ENCODE results near the gene UNC13D.

UNC13D gene

DNA sequence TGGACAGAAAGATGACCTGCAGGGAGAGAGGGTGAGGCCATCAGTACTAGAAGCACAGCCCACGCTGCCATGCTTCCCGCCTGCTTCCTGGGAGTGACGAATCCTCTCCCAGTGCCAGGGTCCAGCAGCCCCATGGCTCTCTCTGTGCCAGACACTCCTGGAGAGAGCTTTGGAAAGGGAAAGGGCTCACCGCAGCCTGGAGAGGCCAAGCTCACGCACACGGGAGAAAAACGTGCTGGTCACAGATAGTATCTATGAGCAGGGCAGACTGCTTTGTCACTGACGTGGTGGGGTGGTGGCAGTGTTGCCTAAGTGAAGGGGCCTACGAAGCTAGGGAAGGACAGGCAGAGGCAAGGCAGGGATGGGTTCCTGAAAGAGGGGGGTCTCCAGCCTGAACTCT lies 5.5 kb upstream of the UNC13D start:
- DNase-seq = no peak

DNA sequence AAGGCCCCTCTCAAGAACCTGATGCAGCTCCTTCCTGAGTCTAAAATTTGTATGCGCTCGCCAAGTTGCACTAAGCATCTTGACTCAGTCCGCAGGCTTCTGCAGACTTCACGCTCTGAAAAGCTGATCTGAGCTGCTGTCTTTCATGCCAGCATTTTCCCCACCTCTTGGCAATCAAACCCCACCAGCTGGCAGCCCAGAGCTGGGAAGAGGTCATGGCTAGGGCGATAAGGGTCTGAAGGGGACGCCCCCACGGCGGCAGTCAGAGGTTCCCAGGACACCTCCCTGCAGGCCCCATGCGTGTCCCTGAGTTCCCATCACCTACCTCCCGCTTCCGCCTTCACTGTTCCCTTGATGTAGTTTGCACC lies 5.1 kb upstream of the UNC13D start:
- DNase-seq = no peak

DNA sequence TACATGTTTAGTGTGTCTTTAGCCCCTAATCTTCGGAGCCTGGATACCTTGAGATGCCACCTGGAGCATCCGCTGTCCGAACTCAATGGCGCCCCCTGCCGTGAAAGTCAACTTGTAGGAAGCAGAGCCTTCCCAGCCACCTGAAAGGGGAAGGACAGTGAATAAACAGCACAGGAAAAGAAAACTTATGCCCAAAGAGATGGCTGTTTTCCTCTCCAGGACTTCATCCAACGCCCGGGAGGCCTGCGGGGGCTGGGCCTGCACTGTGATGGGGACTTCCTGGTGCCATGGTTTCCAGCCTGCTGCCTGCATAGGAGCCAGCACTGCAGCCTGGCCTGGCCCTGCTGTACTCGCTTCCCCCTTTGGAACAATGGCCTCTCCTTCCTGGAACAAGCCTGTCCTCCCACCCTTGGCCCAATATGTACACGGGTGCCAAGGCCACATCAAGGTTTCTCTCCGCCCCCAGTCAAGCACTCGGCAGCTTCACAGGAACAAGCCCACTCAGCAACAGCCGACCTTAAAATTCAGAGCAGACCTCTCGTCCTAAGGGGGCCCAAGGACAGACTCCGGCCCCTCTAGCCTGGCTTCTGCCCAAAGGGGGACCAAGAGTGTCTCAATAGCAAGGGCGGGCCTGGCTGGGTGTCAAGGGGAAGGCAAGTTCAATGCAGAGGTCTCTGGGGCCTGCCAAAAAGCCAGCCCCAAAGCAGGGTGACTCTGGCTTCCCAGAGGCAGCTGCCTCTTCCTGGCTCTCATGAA lies 4.5 kb upstream of the UNC13D start:
- no peak for DNase-seq

DNA sequence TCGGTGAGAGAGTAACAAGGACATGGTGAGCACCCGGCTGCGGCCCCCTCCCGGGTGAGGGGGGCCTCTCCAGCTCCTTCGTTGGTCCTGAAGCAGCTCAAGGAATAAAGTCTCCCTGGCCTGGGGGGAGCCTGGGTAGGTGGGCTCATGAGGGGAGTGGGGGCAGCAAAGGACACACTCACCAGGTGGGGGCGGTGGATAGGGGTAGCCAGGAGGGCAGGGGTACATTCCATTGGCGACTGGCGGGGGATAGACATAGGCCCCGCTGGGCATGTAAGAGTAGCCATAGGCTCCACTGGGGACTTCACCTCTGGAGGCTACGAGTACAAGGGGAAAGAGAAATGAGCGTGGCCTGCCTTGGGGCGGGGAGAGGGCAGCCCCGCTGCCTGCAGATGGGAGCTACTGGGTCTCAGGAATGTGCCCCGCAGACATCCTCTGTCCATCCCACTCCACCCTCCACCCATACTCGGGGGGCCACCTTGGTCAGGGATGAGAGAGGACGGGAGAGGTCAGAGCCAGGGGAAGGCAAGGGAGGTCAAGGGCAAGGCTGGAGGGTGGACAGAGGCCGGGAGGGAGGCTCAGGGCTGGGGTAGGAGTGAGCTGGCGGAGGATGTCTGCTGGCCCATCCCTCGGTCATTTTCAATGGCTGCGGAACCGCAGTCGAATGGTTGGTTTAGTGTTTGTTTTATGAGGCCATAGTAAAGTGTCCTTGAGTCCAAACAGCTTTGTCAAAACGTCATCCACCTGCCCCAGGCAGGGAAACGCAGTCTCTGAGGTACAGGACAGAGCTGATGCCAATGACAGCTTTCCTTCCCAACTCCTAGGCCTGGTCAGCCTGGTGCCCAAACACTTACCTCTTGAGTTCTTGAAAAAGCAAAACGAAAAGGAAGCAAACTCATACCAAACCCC lies 3.7 kb upstream of the UNC13D start:
- no peak for DNase-seq

DNA sequence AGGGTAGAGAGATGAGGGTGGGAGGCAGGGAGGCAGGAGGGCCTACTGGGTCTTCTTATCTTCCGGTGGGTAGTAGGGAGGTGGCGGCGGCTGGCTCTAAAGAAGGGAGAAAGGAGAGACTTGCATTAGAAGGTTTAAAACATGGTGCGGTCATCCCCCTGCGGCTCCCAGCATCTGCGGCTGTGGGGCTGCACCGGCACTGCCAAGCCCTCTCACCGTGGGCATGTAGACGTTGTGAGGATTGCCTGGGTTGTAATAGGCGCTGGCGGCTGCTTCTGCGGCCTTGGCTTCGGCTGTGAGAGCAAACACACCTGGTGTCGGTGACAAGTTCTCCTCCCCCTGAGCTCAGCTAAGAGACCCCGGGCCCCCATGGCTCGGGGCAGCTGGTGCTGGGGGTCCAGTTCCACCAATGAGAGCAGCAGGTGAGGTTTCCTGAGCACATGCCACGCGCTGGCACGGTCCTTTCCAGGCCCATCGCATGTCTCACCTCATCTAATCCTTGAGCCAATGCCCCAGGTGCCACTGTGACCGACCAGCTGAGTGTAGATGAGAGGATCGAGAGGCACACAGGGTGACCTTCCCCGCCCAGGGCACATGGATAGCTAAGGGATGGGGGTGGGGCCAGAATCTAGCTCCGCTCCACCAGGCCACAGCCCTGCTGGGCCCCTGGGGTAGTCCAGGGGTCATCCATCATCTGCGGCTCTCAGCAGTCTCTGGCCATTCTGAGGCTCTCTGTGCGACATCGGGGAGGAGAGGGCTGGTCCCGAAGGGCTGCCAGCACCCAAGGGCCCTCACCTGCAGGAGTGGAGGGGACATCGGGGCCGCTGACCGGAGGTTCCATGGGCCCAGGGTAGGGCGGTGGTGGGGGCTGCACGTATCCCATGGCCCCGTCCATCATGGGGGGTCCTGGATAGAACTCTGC lies 2.7 kb upstream of the UNC13D start:
- no peak for DNase-seq

DNA sequence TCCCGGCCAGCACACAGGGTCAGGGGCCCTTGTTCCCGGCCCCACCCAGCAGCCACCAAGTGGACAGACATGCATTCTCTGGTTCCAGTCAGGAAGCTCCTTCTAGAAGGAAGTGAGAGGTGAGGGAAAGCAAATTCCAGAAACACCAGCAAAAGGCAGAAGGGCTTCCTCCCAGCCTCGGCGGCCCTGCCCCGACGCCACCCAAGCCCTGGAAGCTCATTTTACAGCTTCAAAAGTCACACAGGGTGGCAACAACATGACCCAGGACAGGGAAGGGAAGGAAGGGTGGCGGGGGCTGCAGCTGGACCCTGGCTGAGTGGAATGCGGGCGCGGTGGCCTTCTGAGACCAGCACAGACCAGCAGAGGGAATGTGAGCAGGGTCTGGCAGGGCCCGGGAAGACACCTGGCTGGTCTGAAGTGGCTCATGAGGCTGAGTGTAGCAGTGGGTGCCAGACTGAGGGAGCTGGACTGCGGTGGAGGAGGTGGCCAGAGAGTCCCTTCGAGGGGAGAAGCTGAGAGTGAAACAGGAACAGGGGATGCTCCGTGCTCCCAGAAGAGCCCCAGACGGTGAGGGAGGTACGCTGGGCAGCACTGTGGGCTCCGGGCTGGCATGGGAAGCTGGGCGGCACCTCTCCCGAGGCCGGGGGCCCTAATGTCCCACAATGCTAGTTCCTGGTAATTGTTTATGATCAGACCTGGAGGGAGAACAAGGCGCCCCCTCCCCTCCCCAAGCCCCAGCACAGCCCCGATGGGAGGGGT lies 1.9 kb upstream of the UNC13D start:
- no peak for DNase-seq

DNA sequence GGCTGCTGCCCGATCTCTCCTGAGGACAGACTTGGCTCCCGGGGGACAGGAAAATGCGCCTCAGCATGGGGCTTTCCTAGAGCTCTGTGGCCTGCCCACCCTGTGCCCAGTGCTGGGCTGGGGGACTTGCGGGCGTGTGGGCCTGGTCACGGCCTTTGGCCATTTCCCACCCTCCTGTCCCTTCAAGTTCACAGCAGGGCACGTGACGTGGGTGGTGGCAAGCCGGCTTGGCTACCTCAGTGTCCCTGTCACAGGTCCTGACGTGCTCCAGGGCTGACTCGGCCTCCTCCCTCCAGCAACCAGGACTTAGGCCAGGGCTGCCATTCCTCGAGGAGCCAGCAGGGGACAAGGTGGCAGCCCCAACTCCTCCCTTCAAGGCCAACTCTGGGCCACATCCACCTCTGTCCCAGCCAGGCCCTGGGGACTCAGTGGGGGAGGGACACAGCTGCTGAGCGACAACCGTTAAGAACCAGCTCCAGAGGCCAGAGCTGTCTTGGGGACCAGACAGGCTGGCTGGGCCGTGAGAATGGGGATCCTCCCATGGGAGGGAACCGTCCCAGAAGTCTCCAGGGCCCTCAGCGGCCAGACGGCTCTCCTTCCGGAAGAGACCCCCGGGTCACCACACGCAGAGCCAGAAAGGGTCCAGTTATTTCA lies 981 bp upstream of the UNC13D start:
- peak; percentile 6 for DNase-seq

DNA sequence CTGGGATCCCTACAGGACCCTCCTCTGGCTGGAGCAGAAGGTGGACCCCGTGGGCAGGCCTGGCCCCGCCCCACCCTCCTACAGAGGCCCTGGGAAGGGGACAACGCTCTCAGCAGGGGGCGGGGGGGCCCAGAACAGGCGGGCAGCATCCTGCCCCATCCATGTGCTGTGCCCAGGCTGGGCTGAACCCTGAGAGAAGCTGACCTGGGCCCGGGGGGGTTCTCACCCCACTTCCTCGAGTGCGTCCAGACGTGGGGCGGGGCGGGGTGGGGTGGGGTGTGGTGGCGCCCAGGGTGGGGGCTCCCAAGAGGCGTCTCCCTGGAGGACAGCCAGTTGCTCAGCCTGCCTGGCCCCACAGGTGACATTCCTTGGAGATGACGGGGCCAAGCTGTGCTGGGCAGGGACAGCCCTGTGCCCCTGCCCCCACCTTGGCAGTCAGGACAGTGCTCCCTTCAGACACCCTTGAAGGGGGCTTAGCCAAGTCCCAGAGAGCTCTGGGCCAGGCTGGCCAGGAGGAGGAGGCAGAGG lies 390 bp upstream of the UNC13D start:
- no peak for DNase-seq

DNA sequence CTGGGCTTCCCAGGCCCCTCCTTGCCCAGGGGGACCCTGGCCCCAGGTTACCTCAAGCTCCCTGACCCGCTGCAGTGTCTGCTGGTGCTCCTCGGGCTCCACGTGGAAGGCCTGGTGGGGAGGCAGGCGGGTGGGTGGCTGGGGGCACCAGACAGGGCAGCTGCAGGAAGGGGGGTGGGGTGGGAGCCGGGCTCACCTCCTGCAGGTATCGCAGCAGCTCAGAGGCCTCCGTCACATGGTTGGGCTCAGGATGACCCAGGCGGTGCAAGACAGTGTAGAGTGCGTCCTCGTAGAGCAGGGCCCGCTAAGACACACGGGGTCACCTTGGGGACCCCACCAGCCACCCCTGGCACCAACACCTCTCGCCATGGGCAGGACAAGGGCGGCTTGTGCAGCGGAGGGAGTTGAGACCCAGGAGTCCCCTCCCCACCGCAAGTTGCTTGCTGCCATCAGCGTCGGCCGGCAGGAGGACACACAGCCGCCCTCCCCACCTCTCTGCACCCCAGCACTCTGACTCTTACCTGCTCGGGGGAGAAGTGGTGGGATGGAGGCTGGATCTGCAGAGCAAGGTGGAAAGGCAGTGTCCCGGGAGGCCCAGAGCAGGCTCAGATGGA lies 1.1 kb downstream of the UNC13D start:
- no peak for DNase-seq

DNA sequence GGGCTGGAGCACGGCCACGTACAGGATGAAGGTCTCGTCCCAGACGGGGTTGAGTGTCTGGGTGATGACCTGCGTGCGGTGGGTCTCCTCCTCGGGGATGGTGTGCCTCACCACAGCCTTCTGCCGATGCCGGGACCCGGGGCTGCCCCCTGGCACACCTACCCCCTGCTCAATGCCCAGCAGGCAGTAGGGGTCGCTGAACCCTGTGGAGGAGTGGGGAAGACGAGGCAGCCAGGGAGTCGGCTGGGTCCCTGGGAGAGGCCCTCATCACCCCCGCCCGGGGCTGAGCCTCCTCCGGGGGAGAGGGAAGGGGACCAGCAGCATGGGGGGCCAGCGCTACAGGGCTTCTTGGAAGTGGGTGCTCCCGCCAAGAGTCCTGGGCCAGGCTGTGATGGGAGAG lies 1.8 kb downstream of the UNC13D start:
- DNase-seq = no peak

DNA sequence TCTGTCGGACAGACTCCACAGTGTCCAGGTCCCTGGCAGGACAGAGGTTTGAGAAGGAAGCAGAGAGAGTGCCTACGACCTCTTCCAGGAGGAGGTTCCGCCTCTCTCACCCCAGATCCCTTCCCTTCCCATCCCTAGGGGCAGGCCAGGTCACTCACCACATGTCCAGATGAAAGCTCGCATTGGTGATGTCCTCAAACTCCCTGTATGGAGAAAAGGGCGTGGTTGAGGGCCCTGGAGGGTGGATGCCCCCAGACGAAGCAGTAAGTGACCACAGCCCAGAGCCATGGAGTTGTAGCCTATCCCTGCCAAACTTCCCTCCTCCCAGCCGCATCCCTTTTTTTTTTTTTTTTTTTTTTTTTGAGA lies 3.4 kb downstream of the UNC13D start:
- no peak for DNase-seq

DNA sequence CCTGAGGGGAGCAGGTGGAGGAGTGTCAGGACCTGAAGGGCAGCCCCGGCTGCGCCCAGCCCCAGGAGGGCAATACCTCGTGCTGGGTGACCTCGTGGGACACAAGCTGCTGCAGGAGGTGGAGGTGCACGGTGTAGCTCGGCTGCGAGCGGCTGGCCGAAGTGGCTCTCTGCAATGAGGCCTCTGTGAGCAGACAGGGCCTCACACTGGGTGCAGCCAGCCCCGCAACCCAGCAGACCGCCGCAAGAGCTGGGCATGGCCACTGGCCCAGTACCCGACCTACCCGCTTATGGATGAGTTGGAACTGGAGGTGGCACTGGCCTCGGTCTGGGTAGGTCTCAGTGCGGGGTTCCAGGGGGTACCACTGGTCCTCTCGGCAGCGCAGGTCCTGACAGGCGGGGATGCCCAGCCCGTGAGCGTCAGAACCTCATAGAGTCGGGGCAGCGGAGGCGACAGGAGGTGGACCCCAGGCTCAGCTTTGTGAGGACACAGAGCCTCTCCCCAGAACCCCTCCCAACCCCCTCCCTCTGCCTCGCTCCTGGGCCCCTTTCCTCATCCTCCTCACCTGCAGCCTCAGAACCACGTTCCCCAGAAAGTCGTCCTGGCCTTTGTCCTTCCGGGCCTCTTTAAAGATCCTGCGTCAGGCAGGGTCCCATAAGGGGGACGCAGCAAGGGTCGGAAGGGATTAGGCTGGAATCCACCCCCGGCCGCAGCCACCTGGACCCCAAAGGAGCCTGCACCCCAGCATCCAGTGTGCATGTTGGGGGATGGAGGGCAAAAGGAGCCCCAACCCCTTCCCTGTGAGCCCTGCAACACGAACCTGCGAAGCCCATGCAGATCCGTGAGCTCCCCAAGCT lies 4.0 kb downstream of the UNC13D start:
- DNase-seq = no peak

DNA sequence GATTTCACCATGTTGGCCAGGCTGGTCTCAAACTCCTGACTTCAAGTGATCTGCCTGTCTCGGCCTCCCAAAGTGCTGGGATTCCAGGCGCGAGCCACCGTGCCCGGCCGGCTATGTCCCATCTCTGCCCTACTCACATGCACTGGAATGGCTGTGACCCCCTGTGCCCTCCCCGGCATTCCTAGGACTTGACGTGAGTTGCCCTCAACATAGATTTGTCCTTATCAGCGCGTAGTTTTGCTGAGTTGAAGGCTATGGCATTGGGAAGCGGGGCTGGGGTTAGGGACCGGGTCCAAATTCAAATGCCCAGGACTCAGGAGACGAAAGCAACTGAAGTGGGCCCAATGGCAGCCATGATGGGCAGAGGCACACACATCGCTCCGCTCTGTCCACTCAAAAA lies 5.8 kb downstream of the UNC13D start:
- DNase-seq = no peak

DNA sequence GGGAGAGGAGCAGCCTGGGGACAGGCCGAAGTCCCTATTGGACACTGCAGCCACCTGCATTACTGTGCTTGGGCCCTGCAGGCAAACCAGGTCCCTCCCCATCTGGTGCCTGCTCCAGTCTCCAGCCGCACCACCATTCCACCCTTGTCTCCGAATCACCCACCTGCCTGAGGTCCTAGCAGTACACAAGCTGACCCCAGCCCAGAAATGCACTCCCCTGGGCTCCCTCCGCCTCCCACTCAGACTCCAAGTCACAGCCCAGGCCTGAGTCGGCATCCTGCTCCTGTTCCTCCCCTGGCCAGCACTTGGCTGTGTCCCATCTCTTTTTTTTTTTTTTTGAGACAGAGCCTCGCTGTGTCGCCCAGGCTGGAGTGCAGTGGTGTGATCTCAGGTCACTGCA lies 6.3 kb downstream of the UNC13D start:
- DNase-seq = no peak

DNA sequence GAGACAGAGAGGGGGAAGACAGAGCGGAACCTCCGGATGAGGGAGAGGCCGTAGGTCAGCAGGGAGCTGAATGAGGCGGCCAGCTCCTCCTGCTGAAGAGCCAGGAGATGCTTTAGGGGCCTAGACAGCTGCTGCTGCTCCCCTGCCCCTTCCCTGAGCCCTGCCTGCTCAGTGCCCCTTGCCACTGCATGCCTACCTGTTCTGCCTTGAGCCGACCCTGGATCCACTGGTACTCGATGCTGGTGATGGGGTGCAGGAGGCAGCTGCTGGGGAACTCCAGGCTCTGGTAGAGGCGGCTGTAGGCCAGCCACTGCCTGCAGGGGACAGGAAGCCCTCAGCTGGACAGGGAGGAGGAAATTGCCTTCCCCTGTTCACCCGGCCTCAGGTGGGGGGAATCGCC lies 7.6 kb downstream of the UNC13D start:
- DNase-seq = no peak

DNA sequence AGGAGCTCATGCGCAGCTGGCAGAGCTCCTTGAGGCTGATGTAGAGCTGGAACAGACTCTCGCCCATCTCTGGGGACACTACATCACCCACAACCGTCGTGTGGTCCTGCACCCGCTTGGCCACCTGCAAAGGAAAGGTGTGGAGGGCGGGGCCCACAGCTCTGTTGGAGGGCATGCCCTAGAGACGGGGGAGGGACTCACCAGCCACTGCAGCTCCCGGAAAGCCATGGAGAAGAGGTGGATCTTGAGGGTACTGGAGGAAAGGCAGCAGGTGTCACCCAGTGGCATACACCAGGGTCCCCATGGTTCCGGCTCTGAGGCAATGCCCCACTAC lies 8.6 kb downstream of the UNC13D start:
- peak; percentile 43 for DNase-seq

DNA sequence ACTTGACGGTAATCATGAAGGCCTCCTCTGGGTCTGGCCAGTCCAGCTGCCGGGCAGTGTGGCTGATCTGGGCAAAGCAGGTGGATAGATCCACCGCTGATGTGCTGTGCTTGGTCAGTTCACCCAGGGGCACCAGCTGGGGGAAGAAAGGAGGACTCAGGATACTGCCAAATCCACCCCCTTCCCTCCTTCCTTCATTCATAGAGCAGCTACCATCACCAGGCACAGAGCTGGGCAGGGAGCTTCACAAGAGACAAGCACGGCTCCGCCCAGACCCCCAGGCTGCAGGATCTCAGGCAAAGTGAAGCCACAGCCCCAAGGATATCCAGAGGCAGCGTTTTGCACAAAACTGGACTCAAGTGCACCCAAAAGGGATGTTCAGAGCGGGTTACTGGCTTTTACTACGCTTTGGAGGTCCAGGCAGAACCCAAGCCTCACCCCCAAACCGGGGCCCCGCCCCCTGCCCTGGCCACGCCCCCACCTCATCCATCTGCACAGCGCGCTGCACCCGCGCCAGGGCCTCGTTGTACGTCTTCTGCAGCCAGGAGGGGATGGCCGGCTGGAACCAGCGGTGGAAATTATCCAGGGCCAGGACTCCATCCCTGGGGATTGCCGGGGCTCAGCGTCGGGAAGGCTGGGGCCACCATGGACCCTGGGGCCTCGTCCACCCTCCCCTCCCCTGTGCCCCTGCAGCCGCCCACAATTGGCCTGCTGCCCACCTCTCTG lies 9.1 kb downstream of the UNC13D start:
- no peak for DNase-seq

DNA sequence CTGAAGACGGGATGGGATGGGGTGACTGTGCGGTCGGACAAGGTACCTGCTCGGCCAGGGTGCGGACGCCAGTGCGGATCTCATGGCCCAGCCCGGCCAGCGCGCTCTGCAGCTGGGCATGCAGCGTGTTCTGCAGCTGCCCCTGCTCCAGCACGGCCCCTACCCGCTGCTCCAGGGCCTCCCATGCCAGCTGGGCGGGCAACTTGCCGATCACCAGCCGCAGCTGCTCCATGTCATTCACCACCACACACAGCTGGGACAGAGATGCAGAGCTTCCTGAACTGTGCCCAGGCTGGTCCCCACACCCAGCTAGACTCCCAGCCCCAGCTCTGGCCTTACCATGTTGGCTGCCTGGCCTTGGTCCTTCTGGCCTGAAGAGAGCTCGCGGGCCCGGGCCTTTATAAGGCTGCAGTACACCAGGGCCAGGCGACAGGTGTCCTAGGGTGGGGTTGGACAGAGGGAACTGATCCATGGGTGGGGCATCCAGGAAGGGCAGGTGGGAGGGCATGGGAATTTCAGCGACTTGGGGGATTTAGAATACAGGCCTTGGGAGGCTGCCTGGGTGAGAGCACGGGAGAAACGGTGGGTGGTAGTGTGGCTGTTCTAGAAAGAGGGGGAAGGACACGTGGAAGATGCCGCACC lies 9.8 kb downstream of the UNC13D start:
- DNase-seq = no peak

Measured in NCI-H1436 treated with DMSO at 0.1 percent for 48 hours (cell line).